Liver (tissue), 3 donors: Measurements from ENCODE around the gene TSPAN17.

Source experiments
- MAX ChIP-seq: IDR thresholded peaks from 2 replicates; pipeline ENCODE4 v1.6.1; 2016; ENCODE audit warnings: antibody characterized with exemption
- RAD21 ChIP-seq, 2 donors: IDR thresholded peaks; 2 replicates each; pipeline ENCODE4 v1.6.1; 2016; ENCODE audit warnings: antibody characterized with exemption in 2 of 2, mild to moderate bottlenecking in 2 of 2
- RXRA ChIP-seq, 2 donors: IDR thresholded peaks; 2 replicates each; pipeline ENCODE4 v1.6.1; 2017 to 2018; ENCODE audit warnings: antibody characterized with exemption in 2 of 2, mild to moderate bottlenecking in 1 of 2
- TF ChIP-seq, protein P1 (sequence below): fragments of 150-350 bp; IDR thresholded peaks from 2 replicates; pipeline ENCODE4 v1.5.1; 2017; ENCODE audit warnings: improper control_type of control experiment, low read depth, low read length; ENCODE audit not compliant: missing input control
- TF ChIP-seq, protein P2 (sequence below): IDR thresholded peaks from 2 replicates; pipeline ENCODE4 v1.6.1; 2016; ENCODE audit warnings: antibody characterized with exemption
- TF ChIP-seq, protein P3 (sequence below): IDR thresholded peaks from 2 replicates; pipeline ENCODE4 v1.6.1; 2016; ENCODE audit warnings: antibody characterized with exemption, mild to moderate bottlenecking
- donor health status: healthy.
- donor health status: healthy.

- TF ChIP-seq, protein P1, sequence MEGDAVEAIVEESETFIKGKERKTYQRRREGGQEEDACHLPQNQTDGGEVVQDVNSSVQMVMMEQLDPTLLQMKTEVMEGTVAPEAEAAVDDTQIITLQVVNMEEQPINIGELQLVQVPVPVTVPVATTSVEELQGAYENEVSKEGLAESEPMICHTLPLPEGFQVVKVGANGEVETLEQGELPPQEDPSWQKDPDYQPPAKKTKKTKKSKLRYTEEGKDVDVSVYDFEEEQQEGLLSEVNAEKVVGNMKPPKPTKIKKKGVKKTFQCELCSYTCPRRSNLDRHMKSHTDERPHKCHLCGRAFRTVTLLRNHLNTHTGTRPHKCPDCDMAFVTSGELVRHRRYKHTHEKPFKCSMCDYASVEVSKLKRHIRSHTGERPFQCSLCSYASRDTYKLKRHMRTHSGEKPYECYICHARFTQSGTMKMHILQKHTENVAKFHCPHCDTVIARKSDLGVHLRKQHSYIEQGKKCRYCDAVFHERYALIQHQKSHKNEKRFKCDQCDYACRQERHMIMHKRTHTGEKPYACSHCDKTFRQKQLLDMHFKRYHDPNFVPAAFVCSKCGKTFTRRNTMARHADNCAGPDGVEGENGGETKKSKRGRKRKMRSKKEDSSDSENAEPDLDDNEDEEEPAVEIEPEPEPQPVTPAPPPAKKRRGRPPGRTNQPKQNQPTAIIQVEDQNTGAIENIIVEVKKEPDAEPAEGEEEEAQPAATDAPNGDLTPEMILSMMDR: no peak
- TF ChIP-seq MAX (no peak), RXRA (IDR thresholded peaks at IDR 0.05) (no peak), RAD21 (IDR thresholded peaks at IDR 0.05) (no peak)
- TF ChIP-seq, protein P2, sequence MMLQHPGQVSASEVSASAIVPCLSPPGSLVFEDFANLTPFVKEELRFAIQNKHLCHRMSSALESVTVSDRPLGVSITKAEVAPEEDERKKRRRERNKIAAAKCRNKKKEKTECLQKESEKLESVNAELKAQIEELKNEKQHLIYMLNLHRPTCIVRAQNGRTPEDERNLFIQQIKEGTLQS: no peak
- TF ChIP-seq, protein P3, sequence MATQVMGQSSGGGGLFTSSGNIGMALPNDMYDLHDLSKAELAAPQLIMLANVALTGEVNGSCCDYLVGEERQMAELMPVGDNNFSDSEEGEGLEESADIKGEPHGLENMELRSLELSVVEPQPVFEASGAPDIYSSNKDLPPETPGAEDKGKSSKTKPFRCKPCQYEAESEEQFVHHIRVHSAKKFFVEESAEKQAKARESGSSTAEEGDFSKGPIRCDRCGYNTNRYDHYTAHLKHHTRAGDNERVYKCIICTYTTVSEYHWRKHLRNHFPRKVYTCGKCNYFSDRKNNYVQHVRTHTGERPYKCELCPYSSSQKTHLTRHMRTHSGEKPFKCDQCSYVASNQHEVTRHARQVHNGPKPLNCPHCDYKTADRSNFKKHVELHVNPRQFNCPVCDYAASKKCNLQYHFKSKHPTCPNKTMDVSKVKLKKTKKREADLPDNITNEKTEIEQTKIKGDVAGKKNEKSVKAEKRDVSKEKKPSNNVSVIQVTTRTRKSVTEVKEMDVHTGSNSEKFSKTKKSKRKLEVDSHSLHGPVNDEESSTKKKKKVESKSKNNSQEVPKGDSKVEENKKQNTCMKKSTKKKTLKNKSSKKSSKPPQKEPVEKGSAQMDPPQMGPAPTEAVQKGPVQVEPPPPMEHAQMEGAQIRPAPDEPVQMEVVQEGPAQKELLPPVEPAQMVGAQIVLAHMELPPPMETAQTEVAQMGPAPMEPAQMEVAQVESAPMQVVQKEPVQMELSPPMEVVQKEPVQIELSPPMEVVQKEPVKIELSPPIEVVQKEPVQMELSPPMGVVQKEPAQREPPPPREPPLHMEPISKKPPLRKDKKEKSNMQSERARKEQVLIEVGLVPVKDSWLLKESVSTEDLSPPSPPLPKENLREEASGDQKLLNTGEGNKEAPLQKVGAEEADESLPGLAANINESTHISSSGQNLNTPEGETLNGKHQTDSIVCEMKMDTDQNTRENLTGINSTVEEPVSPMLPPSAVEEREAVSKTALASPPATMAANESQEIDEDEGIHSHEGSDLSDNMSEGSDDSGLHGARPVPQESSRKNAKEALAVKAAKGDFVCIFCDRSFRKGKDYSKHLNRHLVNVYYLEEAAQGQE: no peak
Observed at GRCh38 chr5:176692839-176693476, 45.7 kb downstream of the TSPAN17 start.
